ENCODE results near the gene KLHL21.
A peak's percentile ranks its signal among the peaks of the same experiment; 100 is the strongest.
"Not testable (repeated sequence)": the region's sequence is repeated elsewhere in the genome, so short reads cannot be mapped to it uniquely, and the experiment has no call there.

Gene KLHL21

DNA sequence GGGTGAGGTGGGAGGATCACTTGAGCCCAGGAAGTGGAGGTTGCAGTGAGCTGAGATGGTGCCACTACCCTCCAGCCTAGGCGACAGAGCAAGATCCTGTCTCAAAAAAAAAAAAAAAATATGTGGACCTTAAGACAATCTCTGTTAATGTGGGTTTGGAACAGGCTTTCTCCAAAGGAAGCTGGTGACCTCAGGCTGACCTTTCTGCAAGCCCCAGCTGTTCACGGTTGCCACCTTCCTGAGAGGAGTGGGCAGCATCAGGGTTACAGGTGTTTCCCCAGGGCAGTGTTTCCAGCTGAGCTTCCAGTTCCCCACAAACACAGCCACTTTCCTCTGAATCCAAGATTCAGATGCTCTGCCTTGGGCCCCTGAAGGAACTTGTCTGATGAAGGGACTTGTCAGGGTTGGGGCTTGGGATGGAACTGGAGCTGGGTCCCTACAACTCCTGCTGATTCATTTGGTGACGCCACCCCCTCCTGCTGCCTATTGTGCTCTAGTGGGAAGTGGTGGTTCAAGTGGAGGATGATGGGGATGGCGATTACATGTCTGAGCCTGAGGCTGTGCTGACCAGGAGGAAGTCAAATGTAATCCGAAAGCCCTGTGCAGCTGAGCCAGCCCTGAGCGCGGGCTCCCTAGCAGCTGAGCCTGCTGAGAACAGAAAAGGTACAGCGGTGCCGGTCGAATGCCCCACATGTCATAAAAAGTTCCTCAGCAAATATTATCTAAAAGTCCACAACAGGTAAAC is 20.9 kb downstream of the KLHL21 start:
- no peak for DNase-seq

DNA sequence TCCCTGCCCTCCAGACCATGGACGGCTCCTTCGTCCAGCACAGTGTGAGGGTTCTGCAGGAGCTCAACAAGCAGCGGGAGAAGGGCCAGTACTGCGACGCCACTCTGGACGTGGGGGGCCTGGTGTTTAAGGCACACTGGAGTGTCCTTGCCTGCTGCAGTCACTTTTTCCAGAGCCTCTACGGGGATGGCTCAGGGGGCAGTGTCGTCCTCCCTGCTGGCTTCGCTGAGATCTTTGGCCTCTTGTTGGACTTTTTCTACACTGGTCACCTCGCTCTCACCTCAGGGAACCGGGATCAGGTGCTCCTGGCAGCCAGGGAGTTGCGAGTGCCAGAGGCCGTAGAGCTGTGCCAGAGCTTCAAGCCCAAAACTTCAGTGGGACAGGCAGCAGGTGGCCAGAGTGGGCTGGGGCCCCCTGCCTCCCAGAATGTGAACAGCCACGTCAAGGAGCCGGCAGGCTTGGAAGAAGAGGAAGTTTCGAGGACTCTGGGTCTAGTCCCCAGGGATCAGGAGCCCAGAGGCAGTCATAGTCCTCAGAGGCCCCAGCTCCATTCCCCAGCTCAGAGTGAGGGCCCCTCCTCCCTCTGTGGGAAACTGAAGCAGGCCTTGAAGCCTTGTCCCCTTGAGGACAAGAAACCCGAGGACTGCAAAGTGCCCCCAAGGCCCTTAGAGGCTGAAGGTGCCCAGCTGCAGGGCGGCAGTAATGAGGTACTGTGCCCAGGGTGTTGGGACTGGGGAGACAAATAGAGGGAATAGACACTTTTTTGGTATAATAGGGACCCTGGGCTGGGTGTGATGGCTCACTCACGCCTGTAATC is 21.9 kb downstream of the KLHL21 start:
- no peak for DNase-seq

DNA sequence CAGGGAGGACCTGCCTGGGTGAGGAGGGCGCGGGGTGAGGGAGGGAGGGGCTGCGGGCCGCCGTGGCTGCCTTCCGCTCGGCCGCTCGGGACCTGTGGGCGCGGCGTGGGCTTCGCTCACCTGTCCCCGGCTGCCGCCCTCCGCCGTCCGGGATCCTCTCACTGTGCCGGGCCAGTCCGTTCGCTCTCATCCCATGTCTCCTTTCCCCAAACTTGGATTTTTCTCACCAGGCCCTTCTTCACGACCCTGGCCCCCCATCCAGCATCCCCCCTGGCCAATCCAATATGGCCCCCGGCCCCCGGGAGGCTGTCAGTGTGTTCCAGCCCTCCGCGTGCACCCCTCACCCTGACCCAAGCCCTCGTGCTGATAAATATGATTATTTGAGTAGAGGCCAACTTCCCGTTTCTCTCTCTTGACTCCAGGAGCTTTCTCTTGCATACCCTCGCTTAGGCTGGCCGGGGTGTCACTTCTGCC is 22.5 kb downstream of the KLHL21 start:
- DNase-seq = no peak

DNA sequence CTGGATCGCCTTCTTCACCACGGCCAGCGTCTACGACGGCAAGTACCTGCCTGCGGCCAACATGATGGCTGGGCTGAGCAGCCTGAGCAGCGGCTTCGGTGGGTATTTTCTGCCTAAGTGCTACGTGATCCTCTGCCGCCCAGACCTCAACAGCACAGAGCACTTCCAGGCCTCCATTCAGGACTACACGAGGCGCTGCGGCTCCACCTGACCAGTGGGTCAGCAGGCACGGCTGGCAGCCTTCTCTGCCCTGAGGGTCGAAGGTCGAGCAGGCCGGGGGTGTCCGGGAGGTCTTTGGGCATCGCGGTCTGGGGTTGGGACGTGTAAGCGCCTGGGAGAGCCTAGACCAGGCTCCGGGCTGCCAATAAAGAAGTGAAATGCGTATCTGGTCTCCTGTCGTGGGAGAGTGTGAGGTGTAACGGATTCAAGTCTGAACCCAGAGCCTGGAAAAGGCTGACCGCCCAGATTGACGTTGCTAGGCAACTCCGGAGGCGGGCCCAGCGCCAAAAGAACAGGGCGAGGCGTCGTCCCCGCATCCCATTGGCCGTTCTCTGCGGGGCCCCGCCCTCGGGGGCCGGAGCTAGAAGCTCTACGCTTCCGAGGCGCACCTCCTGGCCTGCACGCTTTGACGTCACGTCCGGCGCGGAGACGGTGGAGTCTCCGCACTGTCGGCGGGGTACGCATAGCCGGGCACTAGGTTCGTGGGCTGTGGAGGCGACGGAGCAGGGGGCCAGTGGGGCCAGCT is 23.1 kb downstream of the KLHL21 start, which contains the start of gene ZBTB48:
Gene ZBTB48, plus strand, starts transcription at position 621 of the 745 bp plus-strand sequence. CDS start 616 bp downstream, outside the sequence.
- peak; percentile 100 for DNase-seq

DNA sequence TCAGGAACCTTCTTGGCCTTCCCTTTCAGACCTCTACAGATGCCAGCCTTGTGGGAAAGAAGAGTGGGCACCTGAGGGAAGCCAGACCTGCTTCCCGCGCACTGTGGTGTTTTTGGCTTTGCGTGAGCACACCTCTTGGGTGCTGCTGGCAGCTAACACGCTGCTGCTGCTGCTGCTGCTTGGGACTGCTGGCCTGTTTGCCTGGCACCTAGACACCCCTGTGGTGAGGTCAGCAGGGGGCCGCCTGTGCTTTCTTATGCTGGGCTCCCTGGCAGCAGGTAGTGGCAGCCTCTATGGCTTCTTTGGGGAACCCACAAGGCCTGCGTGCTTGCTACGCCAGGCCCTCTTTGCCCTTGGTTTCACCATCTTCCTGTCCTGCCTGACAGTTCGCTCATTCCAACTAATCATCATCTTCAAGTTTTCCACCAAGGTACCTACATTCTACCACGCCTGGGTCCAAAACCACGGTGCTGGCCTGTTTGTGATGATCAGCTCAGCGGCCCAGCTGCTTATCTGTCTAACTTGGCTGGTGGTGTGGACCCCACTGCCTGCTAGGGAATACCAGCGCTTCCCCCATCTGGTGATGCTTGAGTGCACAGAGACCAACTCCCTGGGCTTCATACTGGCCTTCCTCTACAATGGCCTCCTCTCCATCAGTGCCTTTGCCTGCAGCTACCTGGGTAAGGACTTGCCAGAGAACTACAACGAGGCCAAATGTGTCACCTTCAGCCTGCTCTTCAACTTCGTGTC is 23.9 kb downstream of the KLHL21 start:
- DNase-seq = no peak

DNA sequence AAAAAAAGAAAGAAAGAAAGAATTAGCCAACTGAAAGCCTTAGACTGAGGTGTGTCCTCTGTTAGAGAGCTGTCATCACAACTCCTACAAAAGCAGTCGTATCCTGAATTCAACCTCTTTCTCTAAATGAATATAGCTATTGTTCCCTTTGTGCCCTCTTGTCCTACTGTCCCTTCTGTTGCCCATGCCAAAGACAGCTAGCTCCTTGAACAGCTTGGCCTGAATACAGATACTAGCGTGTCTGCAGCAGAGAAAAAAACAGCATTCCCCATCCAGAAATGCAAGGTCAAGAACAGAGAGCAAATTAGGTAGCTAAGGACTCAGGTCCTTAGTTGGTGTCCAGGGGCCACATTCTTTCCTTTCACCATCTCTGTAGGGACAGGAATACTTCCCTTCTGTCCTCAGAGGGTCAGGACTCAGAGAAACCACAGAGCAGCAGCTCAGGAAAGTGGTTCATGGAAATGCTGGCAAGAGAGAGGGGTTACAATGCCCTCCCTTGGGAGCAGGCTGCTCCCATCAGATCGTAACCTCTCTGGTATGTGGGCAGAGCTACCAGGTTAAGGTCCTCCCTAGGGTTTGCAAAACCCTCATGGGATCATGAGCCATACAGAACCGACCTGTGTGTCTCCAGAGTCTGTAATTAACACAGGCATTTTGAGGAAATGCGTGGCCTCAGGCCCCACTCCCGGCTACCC is 24.7 kb downstream of the KLHL21 start:
- DNase-seq = no peak

DNA sequence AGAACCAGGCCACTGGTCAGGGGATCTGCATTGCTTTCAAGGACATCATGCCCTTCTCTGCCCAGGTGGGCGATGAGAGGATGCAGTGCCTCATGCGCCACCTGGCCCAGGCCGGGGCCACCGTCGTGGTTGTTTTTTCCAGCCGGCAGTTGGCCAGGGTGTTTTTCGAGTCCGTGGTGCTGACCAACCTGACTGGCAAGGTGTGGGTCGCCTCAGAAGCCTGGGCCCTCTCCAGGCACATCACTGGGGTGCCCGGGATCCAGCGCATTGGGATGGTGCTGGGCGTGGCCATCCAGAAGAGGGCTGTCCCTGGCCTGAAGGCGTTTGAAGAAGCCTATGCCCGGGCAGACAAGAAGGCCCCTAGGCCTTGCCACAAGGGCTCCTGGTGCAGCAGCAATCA is 27.9 kb downstream of the KLHL21 start:
- no peak for DNase-seq

DNA sequence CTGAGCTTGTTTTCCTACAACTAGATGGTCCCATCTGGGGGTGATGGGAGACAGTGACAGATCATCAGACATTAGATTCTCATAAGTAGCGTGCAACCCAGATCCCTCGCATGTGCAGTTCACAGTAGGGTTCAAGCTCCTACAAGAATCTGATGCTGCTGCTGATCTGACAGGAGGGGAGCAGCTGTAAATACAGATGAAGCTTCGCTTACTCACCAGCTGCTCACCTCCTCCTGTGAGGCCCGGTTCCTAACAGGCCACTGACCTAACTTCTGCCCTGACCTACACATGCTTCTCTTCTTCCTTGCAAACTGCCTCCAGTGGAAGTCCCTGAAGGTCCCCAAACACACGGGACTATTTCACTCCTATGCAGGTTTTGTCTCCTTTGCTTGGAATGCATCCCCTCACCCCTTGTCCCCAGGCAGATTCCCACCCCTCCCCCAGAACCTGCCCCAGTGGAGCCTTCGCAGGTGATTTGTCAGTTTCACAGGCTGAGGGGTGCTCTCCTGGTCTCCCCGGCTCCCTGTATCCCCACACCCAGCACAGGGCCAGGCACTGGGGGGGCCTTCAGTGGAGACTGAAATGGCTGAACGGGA is 28.5 kb downstream of the KLHL21 start:
- no peak for DNase-seq

DNA sequence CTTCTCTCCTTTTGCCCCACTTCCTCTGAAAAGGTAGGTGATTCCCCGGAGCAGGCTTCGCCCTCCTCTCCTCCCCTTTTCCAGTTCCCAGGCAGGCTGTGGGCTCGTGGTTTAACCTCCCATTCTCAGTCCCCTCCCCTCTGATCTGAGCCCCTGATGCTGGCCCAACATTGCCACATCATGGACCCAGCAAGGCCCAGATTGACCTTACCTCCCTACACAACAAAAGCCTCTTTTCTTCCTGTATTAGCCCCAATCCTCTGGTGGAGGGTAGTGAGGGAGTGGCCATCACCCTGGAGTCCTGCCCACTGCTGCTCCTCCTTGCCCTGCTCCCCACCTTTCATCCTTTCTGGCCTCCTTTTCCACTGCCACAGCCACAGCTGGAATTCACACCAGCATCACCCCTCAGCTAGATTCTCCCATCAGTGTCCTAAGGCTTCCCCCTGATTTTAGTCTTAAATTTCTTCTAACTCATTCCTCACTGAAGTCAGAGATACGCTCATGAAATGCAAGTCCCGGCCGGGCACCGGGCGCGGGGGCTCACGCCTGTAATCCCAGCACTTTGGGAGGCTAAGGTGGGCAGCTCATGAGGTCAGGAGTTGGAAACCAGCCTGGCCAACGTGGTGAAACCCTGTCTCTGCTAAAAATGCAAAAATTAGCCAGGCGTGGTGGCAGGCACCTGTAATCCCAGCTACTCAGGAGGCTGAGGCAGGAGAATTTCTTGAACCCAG is 29.9 kb downstream of the KLHL21 start:
- DNase-seq = no peak

DNA sequence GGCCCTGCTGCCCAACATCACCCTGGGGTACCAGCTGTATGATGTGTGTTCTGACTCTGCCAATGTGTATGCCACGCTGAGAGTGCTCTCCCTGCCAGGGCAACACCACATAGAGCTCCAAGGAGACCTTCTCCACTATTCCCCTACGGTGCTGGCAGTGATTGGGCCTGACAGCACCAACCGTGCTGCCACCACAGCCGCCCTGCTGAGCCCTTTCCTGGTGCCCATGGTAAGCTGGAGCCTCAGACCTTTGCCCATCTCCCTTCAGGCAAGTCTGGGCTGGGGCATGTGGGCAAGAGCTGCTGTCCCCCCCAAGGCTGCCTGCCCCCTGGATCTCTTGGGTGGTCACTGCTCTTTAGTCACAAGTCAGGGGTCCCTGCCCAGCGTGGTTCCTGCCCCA is 31.7 kb downstream of the KLHL21 start:
- DNase-seq = no peak

DNA sequence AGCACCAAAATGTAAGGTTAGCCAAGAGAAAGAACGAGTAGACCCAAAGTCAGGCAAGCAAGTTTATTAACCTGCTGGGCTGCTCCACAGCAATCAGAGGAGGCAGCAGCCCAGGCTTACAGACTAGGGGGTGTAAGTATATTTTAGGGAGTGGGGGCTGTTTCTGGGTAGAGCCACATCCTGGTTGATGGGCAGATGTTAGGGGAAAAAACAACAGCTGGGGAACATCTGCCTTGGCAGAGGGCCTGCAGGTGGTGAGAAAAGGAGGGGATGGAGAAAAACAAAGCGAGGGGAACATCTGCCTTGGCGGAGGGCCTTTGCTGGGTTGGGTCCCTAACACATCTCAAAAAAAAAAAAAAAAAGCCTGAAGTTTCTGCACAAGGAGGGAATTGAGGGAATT is 32.6 kb downstream of the KLHL21 start:
- no peak for DNase-seq

DNA sequence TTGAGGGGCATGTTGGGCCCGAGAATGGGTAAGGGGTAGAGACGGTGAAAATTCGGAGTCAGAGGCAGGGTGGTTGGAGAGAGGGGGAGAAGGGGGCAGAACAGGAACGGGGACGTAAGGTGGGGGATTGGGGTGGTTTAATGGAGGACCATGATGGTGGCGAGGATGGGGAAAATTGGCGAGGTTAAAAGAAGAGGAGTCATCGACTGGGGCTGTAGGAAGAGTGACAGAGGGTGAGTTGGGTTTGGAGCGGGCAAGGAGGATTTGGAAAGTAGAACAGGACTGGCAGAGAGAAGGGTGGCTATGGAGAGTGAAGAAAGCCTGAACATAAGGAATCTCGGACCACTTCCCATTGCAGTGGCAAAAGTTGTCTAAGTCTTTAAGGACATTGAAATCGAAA is 33.6 kb downstream of the KLHL21 start:
- DNase-seq = no peak

DNA sequence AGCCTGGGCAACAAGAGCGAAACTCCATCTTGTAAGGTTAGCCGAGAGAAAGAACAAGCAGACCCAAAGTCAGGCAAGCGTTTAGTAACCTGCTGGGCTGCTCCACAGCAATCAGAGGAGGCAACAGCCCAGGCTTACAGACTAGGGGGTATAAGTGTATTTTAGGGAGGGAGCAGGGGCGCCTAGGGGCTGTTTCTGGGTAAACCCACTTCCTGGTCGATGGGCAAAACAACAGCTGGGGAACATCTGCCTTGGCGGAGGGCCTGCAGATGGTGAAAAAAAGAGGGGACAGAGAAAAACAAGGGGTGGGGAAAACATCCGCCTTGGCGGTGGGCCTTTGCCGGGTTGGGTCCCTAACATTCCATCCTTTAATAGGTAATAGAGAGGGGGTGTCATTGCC is 42.4 kb downstream of the KLHL21 start:
- no peak for DNase-seq

DNA sequence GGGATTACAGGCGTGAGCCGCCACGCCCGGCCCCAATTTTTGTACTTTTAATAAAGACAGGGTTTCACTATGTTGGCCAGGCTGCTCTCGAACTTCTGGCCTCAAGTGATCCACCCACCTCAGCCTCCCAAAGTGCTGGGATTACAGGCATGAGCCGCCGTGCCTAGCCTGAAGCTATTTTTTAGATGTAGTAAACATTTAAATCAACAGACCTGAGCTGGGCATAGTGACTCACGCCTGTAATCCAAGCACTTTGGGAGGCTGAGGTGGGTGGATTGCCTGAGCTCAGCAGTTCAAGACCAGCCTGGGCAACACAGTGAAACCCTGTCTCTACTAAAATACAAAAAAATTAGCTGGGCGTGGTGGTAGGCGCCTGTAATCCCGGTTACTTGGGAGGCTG is 43.5 kb downstream of the KLHL21 start:
- DNase-seq = not testable (repeated sequence)

DNA sequence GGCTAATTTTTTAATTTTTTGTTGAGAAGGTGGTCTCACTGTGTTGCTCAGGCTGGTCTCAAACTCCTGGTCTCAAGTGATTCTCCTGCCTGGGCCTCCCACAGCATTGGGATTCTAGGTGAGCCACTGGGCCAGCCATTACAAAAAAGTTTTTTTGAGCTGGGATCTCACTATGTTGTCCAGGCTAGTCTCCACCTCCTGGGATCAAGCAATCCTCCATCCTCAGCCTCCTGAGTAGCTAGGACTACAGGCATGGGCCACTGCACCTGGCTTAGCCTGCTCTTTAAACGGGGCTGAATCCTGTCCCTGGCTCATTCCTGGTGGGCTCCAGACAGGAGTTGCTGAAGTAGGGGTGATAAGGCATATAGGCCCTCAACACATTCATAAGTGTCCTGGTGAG is 45.1 kb downstream of the KLHL21 start:
- DNase-seq = no peak

DNA sequence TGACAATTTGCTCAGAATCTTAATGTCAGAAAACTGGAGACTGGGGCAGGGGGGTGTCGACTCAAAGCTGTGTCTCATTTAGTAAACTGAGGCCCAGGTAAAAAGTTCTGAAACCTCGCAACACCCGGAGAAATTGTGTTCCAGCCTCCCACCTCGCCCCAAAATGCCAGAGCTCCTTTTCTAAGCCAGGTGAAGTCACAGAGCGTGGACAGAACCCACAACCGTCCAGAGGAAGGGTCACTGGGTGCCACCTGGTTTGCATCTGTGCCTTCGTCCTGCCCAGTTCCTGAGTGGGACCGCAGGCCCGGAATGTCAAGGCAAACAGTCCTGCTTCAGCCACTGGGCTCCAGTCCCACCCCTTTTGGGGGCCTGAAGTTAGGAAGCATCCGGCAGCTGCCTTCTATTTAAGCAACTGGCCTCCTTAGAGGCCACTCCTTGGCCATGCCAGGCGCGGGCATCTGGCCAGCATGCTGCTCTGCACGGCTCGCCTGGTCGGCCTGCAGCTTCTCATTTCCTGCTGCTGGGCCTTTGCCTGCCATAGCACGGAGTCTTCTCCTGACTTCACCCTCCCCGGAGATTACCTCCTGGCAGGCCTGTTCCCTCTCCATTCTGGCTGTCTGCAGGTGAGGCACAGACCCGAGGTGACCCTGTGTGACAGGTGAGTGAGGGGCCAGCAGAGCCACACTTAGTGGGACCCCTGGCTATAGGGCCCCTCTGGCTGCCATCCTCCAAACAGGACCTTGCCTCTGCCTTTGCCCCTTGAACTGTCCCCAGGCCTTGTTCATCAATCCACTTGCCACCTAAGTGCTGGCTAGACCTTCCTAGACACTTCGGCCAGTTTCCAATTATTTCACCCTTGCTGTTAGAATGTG is 47.5 kb downstream of the KLHL21 start, which contains the start of gene TAS1R1:
Gene TAS1R1, plus strand, starts transcription at position 401 of the 872 bp plus-strand sequence. Its CDS starts 67 bp downstream, at position 468.
- peak; percentile 77 for DNase-seq

DNA sequence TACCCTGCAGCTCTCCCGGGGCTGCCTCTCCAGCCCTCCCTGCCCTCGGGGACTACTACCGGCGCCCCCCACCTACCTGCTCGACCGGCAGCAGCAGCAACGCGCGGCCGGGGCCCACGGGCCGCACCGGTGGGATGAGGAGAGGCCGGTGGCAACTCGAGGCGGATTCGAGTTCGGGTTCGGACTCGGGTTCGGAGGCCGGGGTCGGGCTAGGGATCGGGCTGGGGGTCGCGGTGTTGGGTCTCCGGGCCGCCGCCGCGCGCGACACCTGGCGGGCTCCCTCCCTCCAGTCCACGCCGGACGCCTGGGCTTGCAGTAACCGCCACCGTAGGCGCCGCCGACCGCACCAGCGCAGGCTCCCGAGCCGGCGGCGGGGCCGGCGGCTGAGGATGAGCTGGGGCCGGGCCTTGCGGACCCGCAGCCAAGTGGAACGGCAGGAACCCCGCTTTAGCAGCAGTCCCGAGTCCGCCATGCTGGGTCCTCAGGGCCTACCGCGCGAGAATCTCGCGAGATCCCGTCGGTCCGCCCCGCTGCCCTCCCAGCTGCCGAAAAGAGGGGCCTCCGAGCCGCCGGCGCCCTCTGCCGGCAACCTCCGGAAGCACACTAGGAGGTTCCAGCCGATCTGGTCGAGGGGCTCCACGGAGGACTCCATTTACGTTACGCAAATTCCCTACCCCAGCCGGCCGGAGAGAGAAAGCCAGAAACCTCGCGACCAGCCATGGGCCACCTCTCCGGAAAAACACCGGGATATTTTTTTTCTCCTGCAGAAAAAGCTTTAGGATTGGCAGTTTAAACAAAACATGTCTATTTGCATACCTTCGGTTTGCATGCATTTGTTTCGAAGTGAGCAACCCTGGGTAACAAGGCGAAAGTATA is 48.4 kb downstream of the KLHL21 start, which contains the start of gene NOL9:
Gene NOL9, minus strand, starts transcription at position 483 of the 876 bp plus-strand sequence. Its CDS starts 11 bp downstream, at position 472.
- DNase-seq = peak; percentile 97

DNA sequence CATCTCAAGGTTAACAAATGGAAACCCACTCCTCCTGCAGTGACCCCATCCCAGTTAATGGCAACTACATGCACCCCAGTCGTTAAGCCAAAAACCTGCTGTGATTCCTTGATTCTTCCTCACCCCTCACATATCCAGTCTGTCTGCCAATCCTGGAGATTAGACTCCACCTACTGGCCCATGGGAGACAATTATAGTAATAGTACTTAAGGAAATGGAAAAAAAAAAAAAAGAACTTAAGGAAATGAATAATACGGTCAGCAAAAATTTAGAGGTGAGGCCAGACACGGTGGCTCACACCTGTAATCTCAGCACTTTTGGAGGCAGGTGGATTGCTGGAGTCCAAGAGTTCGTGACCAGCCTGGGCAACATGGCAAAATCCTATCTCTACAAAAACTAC is 55.4 kb downstream of the KLHL21 start:
- DNase-seq = no peak

All from right hindlimb (tissue), 1 donor.